CD4-positive, alpha-beta T cell treated with Interleukin-4 for 1 hour (primary cell): ENCODE data around the gene ABCA5.
A peak's percentile ranks its signal among the peaks of the same experiment; 100 is the strongest.
"Not testable (repeated sequence)": the region's sequence is repeated elsewhere in the genome, so short reads cannot be mapped to it uniquely, and the experiment has no call there.

Source experiments
- DNase-seq, 2 donors: peaks; one replicate each; pipeline ENCODE4 v3.0.0-alpha.2; 2020 to 2022

Gene ABCA5

GRCh38 chr17:69326377-69327059 lies 415 bp downstream of the ABCA5 start:
- DNase-seq = peak in 1 of 2 donors; percentile 23

GRCh38 chr17:69325518-69326376 lies 1.2 kb downstream of the ABCA5 start:
- no peak for DNase-seq

GRCh38 chr17:69323806-69324205 lies 3.1 kb downstream of the ABCA5 start:
- no peak for DNase-seq

- no peak for DNase-seq
These were observed 6.1 kb downstream of the ABCA5 start for GRCh38 chr17:69320908-69321238.

GRCh38 chr17:69320210-69320907 lies 6.6 kb downstream of the ABCA5 start:
- no peak for DNase-seq

- no peak for DNase-seq
These were observed 9.3 kb downstream of the ABCA5 start for GRCh38 chr17:69317625-69318024.

GRCh38 chr17:69314246-69315065 lies 12.5 kb downstream of the ABCA5 start:
- DNase-seq = no peak

GRCh38 chr17:69305177-69305576 lies 21.8 kb downstream of the ABCA5 start:
- no peak for DNase-seq

- DNase-seq = no peak
These were observed 24.3 kb downstream of the ABCA5 start for GRCh38 chr17:69302682-69303081.

GRCh38 chr17:69300222-69300621 lies 26.7 kb downstream of the ABCA5 start:
- no peak for DNase-seq

- not testable (repeated sequence) for DNase-seq
These were observed 28.7 kb downstream of the ABCA5 start for GRCh38 chr17:69298120-69298722.

- no peak for DNase-seq
These were observed 39.8 kb downstream of the ABCA5 start for GRCh38 chr17:69287168-69287567.

GRCh38 chr17:69286257-69286656 lies 40.7 kb downstream of the ABCA5 start:
- DNase-seq = no peak

GRCh38 chr17:69284646-69285045 lies 42.3 kb downstream of the ABCA5 start:
- no peak for DNase-seq

GRCh38 chr17:69282002-69282401 lies 44.9 kb downstream of the ABCA5 start:
- DNase-seq = no peak

GRCh38 chr17:69276279-69276678 lies 50.7 kb downstream of the ABCA5 start:
- not testable (repeated sequence) for DNase-seq

- DNase-seq = no peak
These were observed 51.2 kb downstream of the ABCA5 start for GRCh38 chr17:69275751-69276150.

- DNase-seq = no peak
These were observed 55.9 kb downstream of the ABCA5 start for GRCh38 chr17:69271023-69271422.

GRCh38 chr17:69269131-69269998 lies 57.6 kb downstream of the ABCA5 start:
- no peak for DNase-seq

- DNase-seq = no peak
These were observed 58.4 kb downstream of the ABCA5 start for GRCh38 chr17:69268543-69269014.

- DNase-seq = no peak
These were observed 59.7 kb downstream of the ABCA5 start for GRCh38 chr17:69267219-69267618.
